ENCODE measurements around the gene RING1. TPM values are rescaled to one million over a fixed set of nuclear protein-coding genes. Genes with fewer than 3 reads are reported as not detected.
A peak's percentile ranks its signal among the peaks of the same experiment; 100 is the strongest.

The RING1 gene
- total RNA-seq, 2 donors from 2014 or later, result 13.2 to 17.3 TPM

DNA sequence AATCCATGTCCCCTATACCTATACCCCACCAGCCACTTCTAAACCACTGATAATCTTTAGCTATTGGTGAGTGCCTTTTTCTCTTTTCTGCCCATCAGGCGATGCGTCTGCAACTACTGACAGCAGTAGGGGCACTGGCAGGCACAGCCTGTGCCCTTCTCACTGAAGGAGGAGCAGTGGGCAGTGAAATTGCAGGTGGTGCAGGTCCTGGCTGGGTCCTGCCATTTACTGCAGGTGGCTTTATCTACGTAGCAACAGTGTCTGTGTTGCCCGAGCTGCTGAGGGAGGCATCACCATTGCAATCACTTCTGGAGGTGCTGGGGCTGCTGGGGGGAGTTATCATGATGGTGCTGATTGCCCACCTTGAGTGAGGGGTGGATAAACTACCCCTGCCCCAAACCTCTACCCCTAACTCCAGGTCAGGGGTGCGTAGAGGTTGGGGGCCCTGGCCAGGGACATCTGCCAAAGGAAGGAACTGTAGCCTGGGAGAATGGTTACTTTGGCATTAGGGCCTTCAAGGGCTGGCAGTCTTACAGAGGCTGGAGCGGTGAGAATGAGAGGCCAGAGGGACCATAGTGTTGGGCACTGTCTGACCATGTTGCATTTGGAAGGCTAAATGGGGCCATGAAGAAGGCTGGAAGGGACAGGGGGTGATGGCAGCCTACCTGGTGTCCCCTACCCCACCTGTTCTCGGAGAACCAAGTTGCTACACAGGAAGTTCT lies 4.7 kb upstream of the RING1 start:
- TF ChIP-seq, protein P1, sequence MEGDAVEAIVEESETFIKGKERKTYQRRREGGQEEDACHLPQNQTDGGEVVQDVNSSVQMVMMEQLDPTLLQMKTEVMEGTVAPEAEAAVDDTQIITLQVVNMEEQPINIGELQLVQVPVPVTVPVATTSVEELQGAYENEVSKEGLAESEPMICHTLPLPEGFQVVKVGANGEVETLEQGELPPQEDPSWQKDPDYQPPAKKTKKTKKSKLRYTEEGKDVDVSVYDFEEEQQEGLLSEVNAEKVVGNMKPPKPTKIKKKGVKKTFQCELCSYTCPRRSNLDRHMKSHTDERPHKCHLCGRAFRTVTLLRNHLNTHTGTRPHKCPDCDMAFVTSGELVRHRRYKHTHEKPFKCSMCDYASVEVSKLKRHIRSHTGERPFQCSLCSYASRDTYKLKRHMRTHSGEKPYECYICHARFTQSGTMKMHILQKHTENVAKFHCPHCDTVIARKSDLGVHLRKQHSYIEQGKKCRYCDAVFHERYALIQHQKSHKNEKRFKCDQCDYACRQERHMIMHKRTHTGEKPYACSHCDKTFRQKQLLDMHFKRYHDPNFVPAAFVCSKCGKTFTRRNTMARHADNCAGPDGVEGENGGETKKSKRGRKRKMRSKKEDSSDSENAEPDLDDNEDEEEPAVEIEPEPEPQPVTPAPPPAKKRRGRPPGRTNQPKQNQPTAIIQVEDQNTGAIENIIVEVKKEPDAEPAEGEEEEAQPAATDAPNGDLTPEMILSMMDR (IDR thresholded peaks at IDR 0.05), result no peak
- H3K4me1 ChIP-seq (ENCODE audit: control insufficient read depth in 1 of 2, low read depth in 2 of 2), result peaks cover 29 to 51% of the 10 kb centered on the region in 2 donors
- DNase-seq (ENCODE audit: low spot score), result no peak
- ATAC-seq (ENCODE audit: insufficient number of reproducible peaks, low FRiP score, low read depth), result no peak
- peaks cover 15% of the 10 kb centered on the region for H3K36me3 ChIP-seq
- no peaks in the 10 kb centered on the region for H3K27me3 ChIP-seq (replicated peaks; ENCODE audit: insufficient read depth)
- H3K4me3 ChIP-seq, result peak overlapping the region; percentile 90
- H3K9me3 ChIP-seq, result no peaks in the 10 kb centered on the region
- H3K27ac ChIP-seq, result no peak overlapping the region

DNA sequence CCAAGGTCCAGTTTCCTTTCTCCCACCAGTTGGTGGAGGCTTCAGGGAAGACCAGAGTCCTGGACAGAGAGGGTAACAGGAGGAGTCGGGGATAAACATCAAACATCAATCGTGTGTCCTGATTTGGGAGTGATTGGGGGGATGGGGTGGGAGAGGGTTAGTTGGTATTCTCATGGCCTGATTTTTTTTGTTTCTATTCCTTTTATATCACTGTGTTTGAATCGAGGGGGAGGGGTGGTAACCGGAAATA lies 4.2 kb upstream of the RING1 start:
- H3K9me3 ChIP-seq, result no peaks in the 10 kb centered on the region
- H3K27me3 ChIP-seq (replicated peaks; ENCODE audit: insufficient read depth), result no peaks in the 10 kb centered on the region
- TF ChIP-seq, protein P1 (IDR thresholded peaks at IDR 0.05), result no peak
- ATAC-seq (ENCODE audit: insufficient number of reproducible peaks, low FRiP score, low read depth), result no peak
- H3K27ac ChIP-seq, result no peak overlapping the region
- H3K36me3 ChIP-seq, result peaks cover 15% of the 10 kb centered on the region
- no peak for DNase-seq (ENCODE audit: low spot score)
- H3K4me3 ChIP-seq, result peak overlapping the region; percentile 90
- peaks cover 26 to 46% of the 10 kb centered on the region in 2 donors for H3K4me1 ChIP-seq (ENCODE audit: control insufficient read depth in 1 of 2, low read depth in 2 of 2)

DNA sequence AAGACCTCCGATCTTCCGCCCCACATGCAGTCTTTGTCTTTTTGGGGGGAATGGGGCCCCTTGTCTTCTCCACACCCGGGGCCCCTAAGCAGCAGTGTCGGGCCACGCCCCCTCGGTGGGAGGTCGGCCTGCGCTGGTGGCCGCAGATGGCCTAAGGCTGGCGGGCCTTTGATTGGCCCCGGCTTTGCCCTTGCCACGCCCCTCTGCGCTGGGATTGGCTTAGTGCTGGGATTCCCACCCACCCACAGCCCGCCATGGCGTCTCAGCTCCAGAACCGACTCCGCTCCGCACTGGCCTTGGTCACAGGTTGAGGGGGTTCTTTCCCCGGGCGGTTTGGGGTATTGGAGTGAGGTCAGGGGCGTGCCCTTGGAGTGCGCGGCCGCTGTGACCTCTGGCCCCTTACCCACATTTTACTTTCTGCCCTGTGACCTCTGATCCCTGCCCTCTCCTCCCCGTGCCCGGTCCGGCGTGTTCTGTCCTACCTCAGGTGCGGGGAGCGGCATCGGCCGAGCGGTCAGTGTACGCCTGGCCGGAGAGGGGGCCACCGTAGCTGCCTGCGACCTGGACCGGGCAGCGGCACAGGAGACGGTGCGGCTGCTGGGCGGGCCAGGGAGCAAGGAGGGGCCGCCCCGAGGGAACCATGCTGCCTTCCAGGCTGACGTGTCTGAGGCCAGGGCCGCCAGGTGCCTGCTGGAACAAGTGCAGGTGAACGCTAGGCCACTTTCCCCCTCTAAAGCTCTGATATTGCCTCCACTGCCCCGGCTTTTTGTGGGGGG lies 3.7 kb upstream of the RING1 start, which contains the start of gene HSD17B8:
HSD17B8 (plus strand) TSS at position 241 of the 776 bp plus-strand sequence; CDS start at position 255, 14 bp downstream.
- Histone ChIP-seq H3K9me3 (no peaks in the 10 kb centered on the region), H3K27me3 (replicated peaks; ENCODE audit: insufficient read depth) (no peaks in the 10 kb centered on the region), H3K27ac (no peak within 1 kb of the TSS), H3K36me3 (peaks cover 17% of the 10 kb centered on the region), H3K4me1 (ENCODE audit: control insufficient read depth in 1 of 2, low read depth in 2 of 2) (peaks cover 22 to 41% of the 10 kb centered on the region in 2 donors), H3K4me3 (peak within 1 kb of the TSS; percentile 90)
- ATAC-seq (ENCODE audit: insufficient number of reproducible peaks, low FRiP score, low read depth) (no peak), DNase-seq (ENCODE audit: low spot score) (peak; percentile 78)
- TF ChIP-seq, protein P1 (IDR thresholded peaks at IDR 0.05), result no peak

DNA sequence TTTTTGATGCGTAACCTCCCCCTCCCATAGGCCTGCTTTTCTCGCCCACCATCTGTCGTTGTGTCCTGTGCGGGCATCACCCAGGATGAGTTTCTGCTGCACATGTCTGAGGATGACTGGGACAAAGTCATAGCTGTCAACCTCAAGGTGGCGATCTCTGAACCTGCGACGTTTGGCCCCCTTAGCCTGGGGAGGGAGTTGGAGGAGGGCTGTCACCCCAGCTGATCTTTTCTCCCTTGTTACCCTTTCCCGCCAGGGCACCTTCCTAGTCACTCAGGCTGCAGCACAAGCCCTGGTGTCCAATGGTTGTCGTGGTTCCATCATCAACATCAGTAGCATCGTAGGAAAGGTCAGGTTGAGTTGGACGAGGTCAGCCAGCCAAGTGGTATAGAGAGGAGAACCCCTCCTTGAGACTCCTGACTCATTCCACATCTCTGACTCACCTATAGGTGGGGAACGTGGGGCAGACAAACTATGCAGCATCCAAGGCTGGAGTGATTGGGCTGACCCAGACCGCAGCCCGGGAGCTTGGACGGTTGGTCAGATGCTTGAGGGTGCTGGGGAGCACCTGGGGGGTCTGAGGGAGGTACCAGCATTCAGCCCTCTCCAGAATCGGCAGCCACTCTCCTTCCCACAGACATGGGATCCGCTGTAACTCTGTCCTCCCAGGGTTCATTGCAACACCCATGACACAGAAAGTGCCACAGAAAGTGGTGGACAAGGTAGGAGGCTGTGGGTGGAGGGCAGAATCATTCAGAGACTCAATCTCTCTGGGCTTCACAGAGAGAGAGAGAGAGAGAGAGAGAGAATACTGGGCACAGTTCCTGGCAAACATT lies 2.9 kb upstream of the RING1 start:
- Histone ChIP-seq H3K4me3 (peak overlapping the region; percentile 90), H3K27me3 (replicated peaks; ENCODE audit: insufficient read depth) (no peaks in the 10 kb centered on the region), H3K4me1 (ENCODE audit: control insufficient read depth in 1 of 2, low read depth in 2 of 2) (peaks cover 22 to 40% of the 10 kb centered on the region in 2 donors), H3K27ac (no peak overlapping the region), H3K36me3 (peaks cover 21% of the 10 kb centered on the region), H3K9me3 (no peaks in the 10 kb centered on the region)
- ATAC-seq (ENCODE audit: insufficient number of reproducible peaks, low FRiP score, low read depth), result no peak
- no peak for DNase-seq (ENCODE audit: low spot score)
- TF ChIP-seq, protein P1 (IDR thresholded peaks at IDR 0.05), result no peak
